ENCODE results near the gene GALNT2. TPM values are rescaled to one million over a fixed set of nuclear protein-coding genes. Genes with fewer than 3 reads are reported as not detected.

GALNT2 gene
- total and polyA plus RNA-seq, 3 donors from 2014 or later, result 63.0 to 135 (median 114) TPM

DNA sequence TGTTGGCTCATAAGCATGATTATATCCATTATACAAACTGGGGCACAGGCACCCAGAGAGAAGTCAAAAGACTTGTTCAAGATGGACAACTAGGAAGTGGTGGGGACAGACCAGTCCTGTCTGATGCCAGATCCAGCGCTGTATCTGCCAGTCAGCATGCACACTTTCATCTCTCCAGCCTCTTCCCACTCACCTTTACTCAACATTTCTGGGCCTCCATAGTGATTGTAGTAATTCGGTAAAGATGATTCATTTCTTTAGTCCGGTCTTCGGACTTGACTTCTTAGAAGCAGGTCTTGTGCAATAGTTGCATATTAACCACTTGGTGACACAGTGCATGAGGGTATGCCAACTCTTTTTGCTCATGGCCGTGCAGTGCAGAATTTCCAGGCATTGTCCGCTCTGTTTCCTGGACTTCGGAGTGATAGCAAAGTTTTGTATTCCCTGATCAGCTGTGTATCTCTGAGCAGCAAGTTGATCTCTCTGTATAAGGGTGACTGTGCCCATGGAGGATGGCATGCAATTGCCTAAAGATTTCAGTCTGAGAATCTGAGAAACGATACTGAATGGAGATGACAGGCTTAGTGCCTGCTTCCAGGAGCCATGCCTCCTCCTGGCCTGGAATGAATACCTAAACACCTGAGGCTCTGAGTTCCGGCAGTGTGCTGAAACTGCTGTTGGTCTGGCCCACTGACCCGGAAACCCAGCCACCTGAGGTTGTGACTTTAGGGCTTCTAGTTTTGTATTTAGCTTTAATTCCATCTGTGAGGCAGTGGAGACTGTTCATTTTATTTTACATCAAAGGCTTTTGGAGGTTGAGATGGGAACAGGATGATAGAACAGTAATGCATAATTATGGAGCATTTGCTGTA lies 39.0 kb downstream of the GALNT2 start:
- TF ChIP-seq POLR2A (IDR thresholded peaks at IDR 0.05), result no peak
- TF ChIP-seq CTCF (IDR thresholded peaks at IDR 0.05), result no peak
- no peak overlapping the region for H3K4me3 ChIP-seq
- H3K36me3 ChIP-seq (ENCODE audit: low read depth, missing control alignments), result no peaks in the 10 kb centered on the region
- intact Hi-C loops (cut with DNase I; ENCODE audit: low total_unique reads), result no loop called here
- H3K4me1 ChIP-seq, result peaks cover 29% of the 10 kb centered on the region
- no peak overlapping the region for H3K27ac ChIP-seq
- DNase-seq, result no peak
- no peaks in the 10 kb centered on the region for H3K27me3 ChIP-seq
- H3K9me3 ChIP-seq, result no peaks in the 10 kb centered on the region
- whole genome bisulfite sequencing, 2 donors, result 86 to 90% methylated on average over 10 of the region's 10 CpGs

- Histone ChIP-seq H3K4me3 (no peak overlapping the region), H3K27me3 (no peaks in the 10 kb centered on the region), H3K27ac (no peak overlapping the region), H3K9me3 (no peaks in the 10 kb centered on the region), H3K4me1 (peaks cover 21% of the 10 kb centered on the region), H3K36me3 (ENCODE audit: low read depth, missing control alignments) (no peaks in the 10 kb centered on the region)
- 82 to 87% methylated on average over 6 of the region's 6 CpGs for WGBS, 2 donors
- intact Hi-C loops (cut with DNase I; ENCODE audit: low total_unique reads), result no loop called here
- no peak for DNase-seq
- TF ChIP-seq CTCF (IDR thresholded peaks at IDR 0.05) (no peak), POLR2A (IDR thresholded peaks at IDR 0.05) (no peak)
Measured at GRCh38 chr1:230107941-230108340, 40.9 kb downstream of the GALNT2 start.

DNA sequence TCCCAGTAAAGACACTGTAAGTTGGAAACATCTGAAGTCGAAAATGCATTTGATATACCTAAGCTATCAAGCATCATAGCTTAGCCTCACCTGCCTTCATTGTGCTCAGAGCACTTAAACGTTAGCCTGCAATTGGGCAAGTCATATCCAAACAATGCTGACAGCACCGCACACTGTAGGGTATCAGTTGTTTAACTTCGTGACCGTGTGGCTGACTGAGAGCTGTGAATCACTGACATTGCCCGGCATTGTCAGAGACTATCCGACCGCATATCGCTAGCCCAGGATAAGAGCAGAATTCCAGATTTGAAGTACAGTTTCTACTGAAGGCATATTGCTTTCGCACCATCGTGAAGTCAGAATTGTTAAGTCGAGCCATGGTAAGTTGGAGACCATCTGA lies 41.5 kb downstream of the GALNT2 start:
- DNase-seq, result no peak
- WGBS, 2 donors, result 90 to 95% methylated on average over 12 of the region's 12 CpGs
- TF ChIP-seq POLR2A (IDR thresholded peaks at IDR 0.05), result no peak
- Histone ChIP-seq H3K36me3 (ENCODE audit: low read depth, missing control alignments) (no peaks in the 10 kb centered on the region), H3K4me3 (no peak overlapping the region), H3K27me3 (no peaks in the 10 kb centered on the region), H3K4me1 (peaks cover 25% of the 10 kb centered on the region), H3K27ac (no peak overlapping the region), H3K9me3 (no peaks in the 10 kb centered on the region)
- intact Hi-C loops (cut with DNase I; ENCODE audit: low total_unique reads), result no loop called here

DNA sequence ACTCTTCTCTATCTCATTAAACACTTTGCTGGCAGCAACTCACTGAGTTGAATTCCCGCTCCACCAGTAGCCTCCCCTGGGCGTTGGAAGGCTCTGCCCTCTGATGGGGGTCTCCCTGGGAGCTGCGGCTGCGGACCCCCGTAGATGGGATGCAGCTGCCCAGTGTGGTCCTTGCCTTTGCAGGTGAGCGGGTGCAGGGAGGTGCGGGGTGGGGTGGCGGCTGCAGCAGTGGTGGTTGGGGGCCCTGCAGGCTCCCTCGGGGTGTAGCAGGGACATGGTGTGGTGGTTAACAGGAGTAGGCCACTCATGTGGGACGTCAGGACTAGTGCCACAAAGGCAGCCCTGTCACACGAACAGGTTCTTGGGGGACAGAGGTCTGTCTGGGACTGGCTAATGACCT lies 42.0 kb downstream of the GALNT2 start:
- no peaks in the 10 kb centered on the region for H3K9me3 ChIP-seq
- 92 to 96% methylated on average over 11 of the region's 11 CpGs for WGBS, 2 donors
- H3K4me3 ChIP-seq, result no peak overlapping the region
- no peak for TF ChIP-seq CTCF (IDR thresholded peaks at IDR 0.05)
- no peak for TF ChIP-seq POLR2A (IDR thresholded peaks at IDR 0.05)
- DNase-seq, result no peak
- H3K36me3 ChIP-seq (ENCODE audit: low read depth, missing control alignments), result no peaks in the 10 kb centered on the region
- H3K4me1 ChIP-seq, result peaks cover 28% of the 10 kb centered on the region
- intact Hi-C loops (cut with DNase I; ENCODE audit: low total_unique reads), result no loop called here
- H3K27me3 ChIP-seq, result no peaks in the 10 kb centered on the region
- H3K27ac ChIP-seq, result no peak overlapping the region

DNA sequence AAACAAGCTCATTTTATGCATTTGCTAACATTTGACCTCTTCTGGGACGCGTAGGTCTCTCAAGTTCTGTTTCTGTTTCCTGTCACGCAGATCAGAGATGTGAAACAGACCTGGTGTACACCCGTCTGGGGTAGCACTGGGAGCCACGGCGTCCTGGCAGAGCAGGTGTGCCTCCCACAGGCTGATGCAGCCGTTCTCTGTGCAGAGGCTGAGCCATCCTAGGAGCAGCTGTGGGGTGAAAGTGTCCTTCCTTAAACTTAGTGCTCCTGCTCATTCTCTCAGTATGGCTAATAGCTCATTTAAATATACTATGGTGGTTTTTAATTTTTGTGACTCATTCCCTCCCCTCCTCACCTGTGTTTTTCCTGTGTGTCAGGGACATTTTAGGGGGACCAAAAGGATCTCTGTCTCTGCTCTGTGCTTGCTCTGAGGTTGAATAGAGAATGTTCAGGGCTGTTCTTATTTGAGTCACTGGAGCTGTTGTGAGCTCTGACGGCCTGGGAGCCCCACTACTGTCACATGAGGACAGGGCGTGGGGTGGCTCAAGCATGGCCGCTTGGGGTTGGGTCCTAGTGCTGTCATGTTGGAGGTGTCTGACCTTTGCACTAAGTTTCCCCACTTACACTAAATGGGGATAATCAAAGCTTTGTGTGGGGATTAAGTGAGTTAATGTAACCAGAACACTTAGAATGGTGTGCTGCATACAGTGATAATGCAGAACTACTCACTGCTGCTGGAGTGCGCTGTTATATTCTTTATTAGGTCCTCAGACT lies 43.0 kb downstream of the GALNT2 start:
- Histone ChIP-seq H3K4me1 (peaks cover 22% of the 10 kb centered on the region), H3K36me3 (ENCODE audit: low read depth, missing control alignments) (no peaks in the 10 kb centered on the region), H3K9me3 (no peaks in the 10 kb centered on the region), H3K27ac (no peak overlapping the region), H3K4me3 (no peak overlapping the region), H3K27me3 (no peaks in the 10 kb centered on the region)
- TF ChIP-seq CTCF (IDR thresholded peaks at IDR 0.05), result no peak
- no peak for TF ChIP-seq POLR2A (IDR thresholded peaks at IDR 0.05)
- intact Hi-C loops (cut with DNase I; ENCODE audit: low total_unique reads), result no loop called here
- no peak for DNase-seq
- 68 to 72% methylated on average over 11 of the region's 11 CpGs for WGBS, 2 donors
